ENCODE data around the gene CNTN6. TPM values are rescaled to one million over a fixed set of nuclear protein-coding genes. Genes with fewer than 3 reads are reported as not detected.

CNTN6 gene
- total RNA-seq, result not detected in 2 replicates
- not detected in 2 replicates for polyA plus RNA-seq
- polyA plus RNA-seq (2012), result not detected in 2 replicates
- polyA minus RNA-seq (ENCODE audit: low replicate concordance), result not detected in 2 replicates

- no peak within 1 kb of the TSS for H3K9ac ChIP-seq (ENCODE audit: insufficient read depth, low read length)
- no peak for TF ChIP-seq EZH2 (IDR thresholded peaks at IDR 0.05; ENCODE audit: low read length, missing control alignments)
- no peak for TF ChIP-seq CTCF (conservative IDR thresholded peaks at IDR 0.05 in 1 of 2, IDR thresholded peaks at IDR 0.05 in 1 of 2; ENCODE audit: low read depth in 1 of 2, low read length in 2 of 2)
- H3K9me3 ChIP-seq (ENCODE audit: control insufficient read depth, insufficient read depth, low read depth, low read length), result no peaks in the 10 kb centered on the region
- no peak within 1 kb of the TSS for H3K4me3 ChIP-seq (replicated peaks in 1 of 4; ENCODE audit: control extremely low read depth in 1 of 4, insufficient read depth in 1 of 4, low read depth in 3 of 4, low read length in 4 of 4)
- peak; percentile 9 to 58 for DNase-seq (ENCODE audit: low read depth in 2 of 2)
- H3K4me2 ChIP-seq (ENCODE audit: extremely low read depth, insufficient read depth, low read length), result no peak within 1 kb of the TSS
- H3K79me2 ChIP-seq (ENCODE audit: control insufficient read depth, insufficient read depth, low read length), result no peaks in the 10 kb centered on the region
- no peak within 1 kb of the TSS for H2AFZ ChIP-seq (ENCODE audit: low read length)
- H3K36me3 ChIP-seq (ENCODE audit: control insufficient read depth, insufficient read depth, low read length), result no peaks in the 10 kb centered on the region
- H3K27ac ChIP-seq (ENCODE audit: insufficient read depth, low read length), result no peak within 1 kb of the TSS
- H4K20me1 ChIP-seq (ENCODE audit: control insufficient read depth, extremely low read depth, insufficient read depth, low read length), result no peaks in the 10 kb centered on the region
- no peaks in the 10 kb centered on the region for H3K4me1 ChIP-seq (ENCODE audit: control insufficient read depth, extremely low read depth, insufficient read depth, low read length)
- H3K27me3 ChIP-seq (ENCODE audit: control insufficient read depth, insufficient read depth, low read length), result no peaks in the 10 kb centered on the region
Measured at GRCh38 chr3:1092771-1093170, at the start of gene CNTN6. TSS of gene CNTN6 (plus strand) at chr3:1093024. CDS start at chr3:1148009, 54,985 bp downstream.

GRCh38 chr3:1048558-1048957 is 44.3 kb upstream of the CNTN6 start:
- Histone ChIP-seq H3K4me1 (ENCODE audit: control insufficient read depth, extremely low read depth, insufficient read depth, low read length) (no peaks in the 10 kb centered on the region), H2AFZ (ENCODE audit: low read length) (no peak overlapping the region), H3K4me3 (replicated peaks in 1 of 4; ENCODE audit: control extremely low read depth in 1 of 4, insufficient read depth in 1 of 4, low read depth in 3 of 4, low read length in 4 of 4) (no peak overlapping the region), H3K9me3 (ENCODE audit: control insufficient read depth, insufficient read depth, low read depth, low read length) (no peaks in the 10 kb centered on the region), H3K27me3 (ENCODE audit: control insufficient read depth, insufficient read depth, low read length) (no peaks in the 10 kb centered on the region), H3K36me3 (ENCODE audit: control insufficient read depth, insufficient read depth, low read length) (no peaks in the 10 kb centered on the region), H3K4me2 (ENCODE audit: extremely low read depth, insufficient read depth, low read length) (no peak overlapping the region), H3K79me2 (ENCODE audit: control insufficient read depth, insufficient read depth, low read length) (no peaks in the 10 kb centered on the region), H3K27ac (ENCODE audit: insufficient read depth, low read length) (no peak overlapping the region), H3K9ac (ENCODE audit: insufficient read depth, low read length) (no peak overlapping the region), H4K20me1 (ENCODE audit: control insufficient read depth, extremely low read depth, insufficient read depth, low read length) (no peaks in the 10 kb centered on the region)
- no peak for DNase-seq (ENCODE audit: low read depth in 2 of 2)
- no peak for TF ChIP-seq EZH2 (IDR thresholded peaks at IDR 0.05; ENCODE audit: low read length, missing control alignments)
- no peak for TF ChIP-seq CTCF (conservative IDR thresholded peaks at IDR 0.05 in 1 of 2, IDR thresholded peaks at IDR 0.05 in 1 of 2; ENCODE audit: low read depth in 1 of 2, low read length in 2 of 2)

GRCh38 chr3:1055870-1056269 is 37.0 kb upstream of the CNTN6 start:
- H3K9ac ChIP-seq (ENCODE audit: insufficient read depth, low read length), result no peak overlapping the region

More at GRCh38 chr3:1055870-1056269, 37.0 kb upstream of the CNTN6 start:
- TF ChIP-seq EZH2 (IDR thresholded peaks at IDR 0.05; ENCODE audit: low read length, missing control alignments) (no peak), CTCF (conservative IDR thresholded peaks at IDR 0.05 in 1 of 2, IDR thresholded peaks at IDR 0.05 in 1 of 2; ENCODE audit: low read depth in 1 of 2, low read length in 2 of 2) (no peak)
- Histone ChIP-seq H3K36me3 (ENCODE audit: control insufficient read depth, insufficient read depth, low read length) (no peaks in the 10 kb centered on the region), H3K4me1 (ENCODE audit: control insufficient read depth, extremely low read depth, insufficient read depth, low read length) (no peaks in the 10 kb centered on the region), H3K27ac (ENCODE audit: insufficient read depth, low read length) (no peak overlapping the region), H3K9me3 (ENCODE audit: control insufficient read depth, insufficient read depth, low read depth, low read length) (no peaks in the 10 kb centered on the region), H3K79me2 (ENCODE audit: control insufficient read depth, insufficient read depth, low read length) (no peaks in the 10 kb centered on the region), H3K27me3 (ENCODE audit: control insufficient read depth, insufficient read depth, low read length) (no peaks in the 10 kb centered on the region), H4K20me1 (ENCODE audit: control insufficient read depth, extremely low read depth, insufficient read depth, low read length) (no peaks in the 10 kb centered on the region), H3K4me3 (replicated peaks in 1 of 4; ENCODE audit: control extremely low read depth in 1 of 4, insufficient read depth in 1 of 4, low read depth in 3 of 4, low read length in 4 of 4) (no peak overlapping the region), H3K4me2 (ENCODE audit: extremely low read depth, insufficient read depth, low read length) (no peak overlapping the region), H2AFZ (ENCODE audit: low read length) (no peak overlapping the region)
- DNase-seq (ENCODE audit: low read depth in 2 of 2), result no peak
